Glutamatergic neuron (in vitro differentiated cells): ENCODE results near the gene SRGAP3. TPM values are rescaled to one million over a fixed set of nuclear protein-coding genes. Genes with fewer than 3 reads are reported as not detected.

Experiments
- DNase-seq: peaks from one replicate; pipeline ENCODE4 v3.0.0; 2022
- H3K27ac Mint-ChIP-seq: one replicate; pipeline ENCODE4 v1.8.0; 2020; ENCODE audit warnings: mild to moderate bottlenecking, mixed read lengths, inconsistent platforms; ENCODE audit not compliant: unreplicated experiment
- H3K27me3 Mint-ChIP-seq: one replicate; pipeline ENCODE4 v1.8.0; 2020; ENCODE audit warnings: mild to moderate bottlenecking, moderate library complexity, mixed read lengths, inconsistent platforms; ENCODE audit not compliant: unreplicated experiment
- H3K36me3 Mint-ChIP-seq: one replicate; pipeline ENCODE4 v1.8.0; 2020; ENCODE audit warnings: mild to moderate bottlenecking, mixed read lengths, inconsistent platforms; ENCODE audit not compliant: unreplicated experiment
- H3K4me1 Mint-ChIP-seq: one replicate; pipeline ENCODE4 v1.8.0; 2020; ENCODE audit warnings: mild to moderate bottlenecking, low read depth, mixed read lengths, inconsistent platforms; ENCODE audit not compliant: unreplicated experiment
- H3K4me3 Mint-ChIP-seq: one replicate; pipeline ENCODE4 v1.8.0; 2020; ENCODE audit warnings: mild to moderate bottlenecking, mixed read lengths, inconsistent platforms; ENCODE audit not compliant: unreplicated experiment
- H3K9me3 Mint-ChIP-seq: one replicate; pipeline ENCODE4 v1.8.0; 2020; ENCODE audit warnings: mild to moderate bottlenecking, moderate library complexity, mixed read lengths, inconsistent platforms; ENCODE audit not compliant: unreplicated experiment
- total RNA-seq: library from RNA; stranded (reverse); fragmentation: NEBNext Ultra II Directional; extraction: Animal tissue kit (Norgen Biotek cat#: 25700); gene quantifications from one replicate; pipeline ENCODE4 v1.2.1, GENCODE V29; 2021; ENCODE audit not compliant: unreplicated experiment
- TF ChIP-seq, protein P1 (sequence below): fragments of 200-600 bp; sonication (generic); IDR thresholded peaks from one replicate; pipeline ENCODE4 v1.5.0; 2021; ENCODE audit not compliant: partially characterized antibody, unreplicated experiment

SRGAP3 gene
- total RNA-seq, 1 donor from 2014 or later = 197 TPM

GRCh38 chr3:9271903-9272302 is 22.5 kb upstream of the SRGAP3 start:
- H3K9me3 Mint-ChIP-seq = no peaks in the 10 kb centered on the region
- no peak for DNase-seq
- TF ChIP-seq, protein P1, sequence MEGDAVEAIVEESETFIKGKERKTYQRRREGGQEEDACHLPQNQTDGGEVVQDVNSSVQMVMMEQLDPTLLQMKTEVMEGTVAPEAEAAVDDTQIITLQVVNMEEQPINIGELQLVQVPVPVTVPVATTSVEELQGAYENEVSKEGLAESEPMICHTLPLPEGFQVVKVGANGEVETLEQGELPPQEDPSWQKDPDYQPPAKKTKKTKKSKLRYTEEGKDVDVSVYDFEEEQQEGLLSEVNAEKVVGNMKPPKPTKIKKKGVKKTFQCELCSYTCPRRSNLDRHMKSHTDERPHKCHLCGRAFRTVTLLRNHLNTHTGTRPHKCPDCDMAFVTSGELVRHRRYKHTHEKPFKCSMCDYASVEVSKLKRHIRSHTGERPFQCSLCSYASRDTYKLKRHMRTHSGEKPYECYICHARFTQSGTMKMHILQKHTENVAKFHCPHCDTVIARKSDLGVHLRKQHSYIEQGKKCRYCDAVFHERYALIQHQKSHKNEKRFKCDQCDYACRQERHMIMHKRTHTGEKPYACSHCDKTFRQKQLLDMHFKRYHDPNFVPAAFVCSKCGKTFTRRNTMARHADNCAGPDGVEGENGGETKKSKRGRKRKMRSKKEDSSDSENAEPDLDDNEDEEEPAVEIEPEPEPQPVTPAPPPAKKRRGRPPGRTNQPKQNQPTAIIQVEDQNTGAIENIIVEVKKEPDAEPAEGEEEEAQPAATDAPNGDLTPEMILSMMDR = no peak

GRCh38 chr3:9270704-9271103 is 21.3 kb upstream of the SRGAP3 start:
- peaks cover 5% of the 10 kb centered on the region for H3K36me3 Mint-ChIP-seq
- H3K9me3 Mint-ChIP-seq = no peaks in the 10 kb centered on the region
- TF ChIP-seq, protein P1 = no peak
- H3K4me1 Mint-ChIP-seq = no peaks in the 10 kb centered on the region
- no peak overlapping the region for H3K4me3 Mint-ChIP-seq
- peaks cover 2% of the 10 kb centered on the region for H3K27me3 Mint-ChIP-seq
- no peak overlapping the region for H3K27ac Mint-ChIP-seq
- no peak for DNase-seq

More at GRCh38 chr3:9271903-9272302, 22.5 kb upstream of the SRGAP3 start:
- H3K4me1 Mint-ChIP-seq = no peaks in the 10 kb centered on the region
- H3K27ac Mint-ChIP-seq = no peak overlapping the region
- H3K36me3 Mint-ChIP-seq = peaks cover 6% of the 10 kb centered on the region
- H3K4me3 Mint-ChIP-seq = no peak overlapping the region
- H3K27me3 Mint-ChIP-seq = peaks cover 2% of the 10 kb centered on the region

GRCh38 chr3:9266716-9267115 is 17.3 kb upstream of the SRGAP3 start:
- Mint-ChIP-seq H3K27me3 (peaks cover 5% of the 10 kb centered on the region), H3K4me3 (no peak overlapping the region), H3K27ac (no peak overlapping the region), H3K9me3 (no peaks in the 10 kb centered on the region), H3K36me3 (no peaks in the 10 kb centered on the region), H3K4me1 (no peaks in the 10 kb centered on the region)
- TF ChIP-seq, protein P1 = no peak
- no peak for DNase-seq

DNA sequence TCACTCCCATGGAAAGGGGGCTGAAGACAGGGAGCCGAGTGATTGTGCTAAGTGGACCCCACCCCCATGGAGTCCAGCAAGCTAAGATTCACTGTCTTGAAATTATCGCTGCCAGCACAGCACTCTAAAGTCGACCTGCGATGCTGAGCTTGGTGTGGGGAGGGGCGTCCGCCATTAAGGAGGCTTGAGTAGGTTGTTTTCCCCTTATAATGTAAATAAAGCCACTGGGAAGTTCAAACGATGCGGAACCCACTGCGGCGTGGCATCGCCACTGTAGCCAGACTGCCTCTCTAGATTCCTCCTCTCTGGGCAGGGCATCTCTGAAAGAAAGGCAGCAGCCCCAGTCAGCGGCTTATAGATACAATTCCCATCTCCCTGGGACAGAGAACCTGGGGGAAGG is 10.9 kb upstream of the SRGAP3 start:
- Mint-ChIP-seq H3K27ac (no peak overlapping the region), H3K9me3 (peaks cover 1% of the 10 kb centered on the region), H3K4me1 (no peaks in the 10 kb centered on the region), H3K27me3 (peaks cover 5% of the 10 kb centered on the region), H3K36me3 (no peaks in the 10 kb centered on the region), H3K4me3 (no peak overlapping the region)
- DNase-seq = no peak
- TF ChIP-seq, protein P1 = no peak

GRCh38 chr3:9257092-9257491 is 7.6 kb upstream of the SRGAP3 start:
- TF ChIP-seq, protein P1 = no peak
- Mint-ChIP-seq H3K36me3 (no peaks in the 10 kb centered on the region), H3K27me3 (peaks cover 2% of the 10 kb centered on the region), H3K4me1 (no peaks in the 10 kb centered on the region), H3K4me3 (no peak overlapping the region), H3K27ac (no peak overlapping the region), H3K9me3 (peaks cover 1% of the 10 kb centered on the region)
- DNase-seq = no peak
